Memory B cell (primary cell): ENCODE data around the gene TMPRSS13.
"Not testable (repeated sequence)": the region's sequence is repeated elsewhere in the genome, so short reads cannot be mapped to it uniquely, and the experiment has no call there.

Experiments
- ATAC-seq: fragments of 150-1000 bp; cut with Tn5 transposase; 2 replicates; pipeline ENCODE4 v1.10.0; 2021; ENCODE audit warnings: low read depth, mild to moderate bottlenecking, moderate library complexity
- DNase-seq, 2 donors: peaks; one replicate each; pipeline ENCODE4 v3.0.0; 2022; ENCODE audit warnings: low spot score in 2 of 2
- H3K27ac Mint-ChIP-seq: one replicate; pipeline ENCODE4 v1.8.0; 2022; ENCODE audit warnings: mild to moderate bottlenecking, moderate library complexity, mixed read lengths
- H3K27me3 Mint-ChIP-seq: one replicate; pipeline ENCODE4 v1.8.0; 2022; ENCODE audit warnings: mixed read lengths
- H3K36me3 Mint-ChIP-seq: one replicate; pipeline ENCODE4 v1.8.0; 2022; ENCODE audit warnings: mild to moderate bottlenecking, mixed read lengths
- H3K4me1 Mint-ChIP-seq: one replicate; pipeline ENCODE4 v1.8.0; 2022; ENCODE audit warnings: mixed read lengths
- H3K4me3 Mint-ChIP-seq: one replicate; pipeline ENCODE4 v1.8.0; 2022; ENCODE audit warnings: mild to moderate bottlenecking, moderate library complexity, mixed read lengths
- H3K9me3 Mint-ChIP-seq: one replicate; pipeline ENCODE4 v1.8.0; 2022; ENCODE audit warnings: mixed read lengths

Gene TMPRSS13

DNA sequence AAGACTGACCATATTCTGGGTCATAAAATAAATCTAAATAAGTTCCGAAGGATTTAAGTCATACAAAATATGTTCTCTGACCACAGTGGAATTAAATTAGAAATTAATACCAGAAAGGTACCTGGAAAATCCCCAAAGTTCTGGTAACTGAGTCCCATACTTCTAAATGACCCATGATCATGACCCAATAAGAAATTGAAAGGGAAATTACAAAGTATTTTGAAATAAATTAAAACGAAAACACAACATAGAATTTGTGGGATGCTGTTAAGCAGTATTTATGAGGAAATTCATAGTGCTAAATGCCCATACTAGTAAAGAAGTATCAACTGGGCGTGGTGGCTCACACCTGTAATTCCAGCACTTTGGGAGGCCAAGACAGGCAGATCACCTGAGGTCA, 33.6 kb upstream of the TMPRSS13 start:
- ATAC-seq (no peak), DNase-seq (no peak)
- no peak overlapping the region for H3K27ac Mint-ChIP-seq
- no peaks in the 10 kb centered on the region for H3K27me3 Mint-ChIP-seq
- H3K4me1 Mint-ChIP-seq = peaks cover 10% of the 10 kb centered on the region
- H3K4me3 Mint-ChIP-seq = no peak overlapping the region
- H3K36me3 Mint-ChIP-seq = peaks cover 21% of the 10 kb centered on the region
- H3K9me3 Mint-ChIP-seq = peaks cover 19% of the 10 kb centered on the region

GRCh38 chr11:117961896-117962295, 32.7 kb upstream of the TMPRSS13 start:
- Mint-ChIP-seq H3K4me3 (no peak overlapping the region), H3K9me3 (peaks cover 26% of the 10 kb centered on the region), H3K27ac (no peak overlapping the region), H3K4me1 (peaks cover 10% of the 10 kb centered on the region), H3K27me3 (no peaks in the 10 kb centered on the region), H3K36me3 (peaks cover 29% of the 10 kb centered on the region)
- no peak for DNase-seq
- ATAC-seq = no peak

DNA sequence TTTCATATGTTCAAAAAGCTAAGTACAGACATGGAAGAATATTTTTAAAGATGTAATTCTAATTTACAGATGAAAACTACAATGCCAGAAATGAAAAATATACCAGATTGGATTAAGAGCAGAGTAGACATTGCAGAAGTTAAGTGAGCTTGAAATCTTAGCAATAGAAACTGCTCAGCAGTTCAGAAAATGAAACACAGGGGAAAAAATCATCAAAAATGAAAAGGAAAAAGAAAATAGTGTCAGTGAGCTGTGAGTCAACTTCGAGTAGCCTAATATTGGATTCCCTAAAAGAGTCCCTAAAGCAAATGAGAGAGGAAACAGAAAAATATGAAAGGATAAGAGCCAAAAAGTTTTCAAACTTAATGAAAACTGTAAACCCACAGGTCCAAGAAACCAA, 31.2 kb upstream of the TMPRSS13 start:
- H3K9me3 Mint-ChIP-seq = peaks cover 30% of the 10 kb centered on the region
- H3K27me3 Mint-ChIP-seq = no peaks in the 10 kb centered on the region
- peaks cover 34% of the 10 kb centered on the region for H3K36me3 Mint-ChIP-seq
- peaks cover 10% of the 10 kb centered on the region for H3K4me1 Mint-ChIP-seq
- H3K27ac Mint-ChIP-seq = no peak overlapping the region
- no peak for ATAC-seq
- H3K4me3 Mint-ChIP-seq = no peak overlapping the region
- DNase-seq = no peak

DNA sequence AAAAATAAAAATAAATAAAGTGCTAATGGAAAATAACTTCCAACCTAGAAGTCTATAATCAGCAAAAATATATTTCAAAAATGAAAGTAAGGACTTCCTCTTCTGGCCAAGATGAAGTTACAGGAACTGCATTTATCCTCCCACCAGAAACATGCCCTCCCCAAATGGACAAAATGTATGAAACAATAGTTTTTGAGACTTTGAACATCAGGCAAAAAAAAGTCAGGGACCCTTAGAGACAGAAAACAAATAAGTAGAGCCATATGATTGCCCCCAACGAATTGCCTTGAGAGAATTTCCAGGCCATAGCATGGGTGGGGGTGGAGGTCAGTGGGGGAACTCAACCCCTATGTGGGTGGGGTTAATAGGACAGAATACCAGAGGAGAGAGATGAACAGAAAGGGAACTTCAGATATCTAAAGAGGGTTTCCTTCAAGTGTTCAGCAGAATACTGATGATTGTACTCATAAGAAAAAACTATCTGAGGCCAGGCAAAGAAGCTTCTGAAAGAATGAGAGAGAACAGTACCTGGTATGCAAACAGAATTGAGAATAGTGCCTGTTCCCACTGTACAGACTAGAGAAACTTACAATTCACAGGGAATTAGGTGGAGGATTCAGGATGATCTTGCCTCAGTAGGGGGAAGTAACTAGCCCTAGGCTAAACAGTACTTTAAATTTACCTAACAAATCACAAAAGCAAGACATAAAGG, 30.4 kb upstream of the TMPRSS13 start:
- ATAC-seq (peak; percentile 56), DNase-seq (no peak)
- Mint-ChIP-seq H3K4me3 (no peak overlapping the region), H3K4me1 (peaks cover 10% of the 10 kb centered on the region), H3K9me3 (peaks cover 30% of the 10 kb centered on the region), H3K36me3 (peaks cover 34% of the 10 kb centered on the region), H3K27ac (peak overlapping the region; percentile 10), H3K27me3 (no peaks in the 10 kb centered on the region)

DNA sequence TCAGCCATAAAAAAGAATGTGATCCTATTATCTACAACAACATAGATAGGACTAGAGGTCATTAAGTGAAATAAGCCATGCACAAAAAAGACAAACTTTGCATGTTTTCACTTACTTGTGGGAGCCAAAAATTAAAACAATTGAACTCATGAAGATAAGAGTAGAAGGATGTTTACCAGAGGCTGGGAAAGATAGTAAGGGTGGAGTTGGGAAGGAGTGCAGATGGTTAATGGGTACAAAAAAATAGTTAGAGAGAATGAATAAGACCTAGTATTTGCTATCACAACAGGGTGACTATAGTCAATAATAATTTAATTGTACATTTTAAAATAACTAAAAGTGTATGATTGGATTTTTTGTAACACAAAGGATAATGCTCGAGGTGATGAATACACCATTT, 29.7 kb upstream of the TMPRSS13 start:
- Mint-ChIP-seq H3K9me3 (peaks cover 30% of the 10 kb centered on the region), H3K4me1 (peaks cover 10% of the 10 kb centered on the region), H3K27ac (no peak overlapping the region), H3K36me3 (peaks cover 34% of the 10 kb centered on the region), H3K27me3 (no peaks in the 10 kb centered on the region), H3K4me3 (no peak overlapping the region)
- ATAC-seq (no peak), DNase-seq (no peak)

- Mint-ChIP-seq H3K27me3 (no peaks in the 10 kb centered on the region), H3K4me1 (peaks cover 27% of the 10 kb centered on the region), H3K9me3 (peaks cover 14% of the 10 kb centered on the region), H3K27ac (no peak overlapping the region), H3K4me3 (no peak overlapping the region), H3K36me3 (peaks cover 15% of the 10 kb centered on the region)
- ATAC-seq (peak; percentile 27), DNase-seq (no peak)
Observed at GRCh38 chr11:117953024-117953671, 23.9 kb upstream of the TMPRSS13 start.

DNA sequence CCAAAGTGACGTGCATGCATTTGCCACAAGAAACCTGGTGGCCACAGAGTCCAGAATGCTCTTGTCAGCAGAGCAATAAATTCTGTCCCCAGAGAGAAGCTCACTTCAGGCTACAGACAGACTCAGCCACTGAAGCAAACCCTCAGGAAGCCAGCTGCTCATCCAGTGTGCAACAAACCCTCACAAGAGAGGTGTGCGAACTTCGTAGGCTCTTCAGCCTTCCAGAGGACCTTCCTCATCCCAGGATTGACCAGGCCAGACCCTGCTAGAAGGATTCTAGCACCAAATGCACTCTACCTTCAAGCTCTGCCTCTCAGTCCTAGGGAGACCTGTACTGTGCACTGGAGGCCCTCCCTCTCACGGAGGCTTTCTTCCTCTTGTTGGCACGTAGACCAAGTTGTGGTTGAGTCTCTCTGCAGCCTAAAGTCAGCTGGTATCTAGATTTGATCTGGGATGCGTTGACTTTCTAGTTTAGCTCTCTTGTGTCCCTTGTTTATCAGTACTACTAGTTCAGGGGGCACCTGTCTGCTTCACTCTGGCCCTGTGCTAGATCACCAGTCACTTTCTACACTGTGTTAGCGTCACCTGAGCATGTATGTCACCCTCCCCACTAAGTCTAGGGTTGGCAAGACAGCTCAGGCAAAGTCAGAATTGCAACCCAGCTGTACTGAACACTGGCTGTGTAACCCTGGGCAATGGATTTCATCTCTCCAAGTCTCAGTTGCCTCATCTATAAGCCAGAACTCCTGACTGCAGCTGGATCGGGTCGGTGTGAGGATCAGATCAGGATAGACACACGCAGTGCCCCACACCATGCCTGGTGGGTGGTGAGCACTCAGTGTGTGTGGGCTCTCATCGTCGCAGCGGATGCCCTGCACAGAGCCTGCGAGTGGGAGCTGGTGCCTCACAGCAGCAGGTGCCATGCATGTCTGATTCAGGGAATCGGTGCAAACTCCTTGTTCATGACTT, 22.1 kb upstream of the TMPRSS13 start:
- H3K4me3 Mint-ChIP-seq = peak overlapping the region; percentile 68
- DNase-seq (peak; percentile 27 to 50), ATAC-seq (peak; percentile 77)
- H3K27me3 Mint-ChIP-seq = no peaks in the 10 kb centered on the region
- H3K36me3 Mint-ChIP-seq = peaks cover 4% of the 10 kb centered on the region
- H3K9me3 Mint-ChIP-seq = peaks cover 2% of the 10 kb centered on the region
- peaks cover 33% of the 10 kb centered on the region for H3K4me1 Mint-ChIP-seq
- H3K27ac Mint-ChIP-seq = peak overlapping the region; percentile 62

GRCh38 chr11:117950301-117950700, 21.1 kb upstream of the TMPRSS13 start:
- H3K27me3 Mint-ChIP-seq = no peaks in the 10 kb centered on the region
- no peaks in the 10 kb centered on the region for H3K36me3 Mint-ChIP-seq
- H3K9me3 Mint-ChIP-seq = no peaks in the 10 kb centered on the region
- ATAC-seq (peak; percentile 59), DNase-seq (peak in 1 of 2 donors; percentile 36)
- H3K4me1 Mint-ChIP-seq = peaks cover 33% of the 10 kb centered on the region
- peak overlapping the region; percentile 68 for H3K4me3 Mint-ChIP-seq
- H3K27ac Mint-ChIP-seq = peak overlapping the region; percentile 62

GRCh38 chr11:117949062-117949461, 19.9 kb upstream of the TMPRSS13 start:
- ATAC-seq (no peak), DNase-seq (no peak)
- Mint-ChIP-seq H3K36me3 (no peaks in the 10 kb centered on the region), H3K27ac (no peak overlapping the region), H3K9me3 (no peaks in the 10 kb centered on the region), H3K4me3 (no peak overlapping the region), H3K27me3 (no peaks in the 10 kb centered on the region), H3K4me1 (peaks cover 35% of the 10 kb centered on the region)

GRCh38 chr11:117948466-117948865, 19.3 kb upstream of the TMPRSS13 start:
- H3K27me3 Mint-ChIP-seq, ATAC-seq, H3K4me3 Mint-ChIP-seq, DNase-seq, H3K36me3 Mint-ChIP-seq, H3K27ac Mint-ChIP-seq, H3K9me3 Mint-ChIP-seq: not testable (repeated sequence)
- H3K4me1 Mint-ChIP-seq = peaks cover 35% of the 10 kb centered on the region

DNA sequence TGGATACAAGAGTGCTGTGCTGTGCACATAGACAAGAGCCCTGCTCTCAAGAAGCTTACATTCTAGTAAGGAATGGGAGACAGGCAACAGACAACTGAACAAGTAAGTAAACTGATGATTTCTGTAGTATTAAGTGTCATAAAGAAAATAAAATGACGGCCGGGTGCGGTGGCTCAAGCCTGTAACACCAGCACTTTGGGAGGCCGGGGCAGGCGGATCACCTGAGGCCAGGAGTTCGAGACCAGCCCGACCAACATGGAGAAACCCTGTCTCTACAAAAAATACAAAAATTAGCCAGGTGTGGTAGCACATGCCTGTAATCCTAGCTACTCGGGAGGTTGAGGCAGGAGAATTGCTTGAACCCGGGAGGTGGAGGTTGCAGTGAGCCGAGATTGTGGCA, 18.5 kb upstream of the TMPRSS13 start:
- not testable (repeated sequence) for H3K36me3 Mint-ChIP-seq, ATAC-seq, H3K4me3 Mint-ChIP-seq, DNase-seq, H3K9me3 Mint-ChIP-seq, H3K27me3 Mint-ChIP-seq, H3K27ac Mint-ChIP-seq
- peaks cover 30% of the 10 kb centered on the region for H3K4me1 Mint-ChIP-seq

DNA sequence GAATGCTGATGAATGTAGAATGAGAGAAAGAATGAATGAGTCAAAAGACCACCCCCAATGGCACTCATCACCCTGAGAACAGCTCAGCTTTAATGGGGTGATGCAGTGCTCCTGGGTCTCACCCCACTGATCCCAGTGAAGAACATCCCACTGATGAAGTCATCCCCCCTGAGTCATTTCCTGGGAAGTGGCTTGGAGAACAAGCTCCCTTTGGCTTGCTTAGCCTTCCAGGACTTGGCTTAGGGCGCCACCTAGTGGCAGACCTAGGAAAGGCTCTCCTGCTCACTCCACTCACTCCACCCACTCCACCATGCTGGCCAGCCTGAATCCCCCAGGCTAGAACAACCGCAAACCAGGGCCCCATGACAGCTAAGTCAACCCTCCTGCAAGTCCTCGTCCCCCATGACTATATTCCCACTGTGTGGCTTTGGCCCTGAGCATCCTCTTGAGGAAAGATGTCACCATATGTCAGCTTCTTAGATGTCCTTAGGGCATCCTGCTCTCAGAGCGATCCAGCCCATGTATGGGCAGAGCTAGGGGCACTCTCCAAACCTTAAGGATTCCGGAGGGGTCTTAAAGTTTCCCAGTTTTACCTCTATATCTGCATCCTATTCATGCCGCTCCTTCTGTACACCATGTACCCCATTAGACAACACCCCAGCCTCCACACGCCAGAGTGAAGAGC, 17.8 kb upstream of the TMPRSS13 start:
- Mint-ChIP-seq H3K4me3 (no peak overlapping the region), H3K36me3 (no peaks in the 10 kb centered on the region), H3K4me1 (peaks cover 30% of the 10 kb centered on the region), H3K27me3 (peaks cover 2% of the 10 kb centered on the region), H3K27ac (no peak overlapping the region), H3K9me3 (no peaks in the 10 kb centered on the region)
- ATAC-seq (peak; percentile 30), DNase-seq (peak; percentile 78 to 87)

DNA sequence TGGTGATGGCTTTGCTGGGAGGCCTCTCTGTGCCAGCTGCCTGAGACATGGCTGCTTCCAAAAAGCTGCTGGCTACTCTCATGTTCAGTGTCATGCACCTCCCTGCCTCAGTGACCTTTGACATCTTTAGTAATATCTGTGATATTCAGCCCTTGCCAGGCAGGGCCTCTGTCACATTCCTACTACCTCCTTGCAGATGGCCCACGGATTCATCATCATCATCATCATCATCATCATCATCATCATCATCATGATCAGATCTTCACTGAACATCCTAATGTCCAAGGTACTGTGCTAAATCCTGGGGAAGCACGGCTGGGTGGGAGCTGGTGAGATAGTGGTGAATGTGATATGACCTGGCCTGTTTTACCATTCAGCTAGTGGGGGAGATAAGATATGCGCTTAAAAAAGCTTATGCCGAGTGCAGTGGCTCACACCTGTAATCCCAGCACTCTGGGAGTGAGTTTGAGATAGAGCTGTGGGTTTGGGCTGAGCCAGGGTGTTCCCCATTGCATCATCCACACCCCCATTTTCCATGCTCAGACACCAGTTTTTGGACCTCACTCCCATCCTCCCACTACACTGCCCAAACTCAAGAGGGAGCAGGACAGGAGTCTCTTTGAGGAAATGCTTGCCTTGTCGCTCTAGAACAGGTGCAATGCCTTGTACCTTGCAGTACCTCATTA, 17.1 kb upstream of the TMPRSS13 start:
- Mint-ChIP-seq H3K27ac (no peak overlapping the region), H3K9me3 (no peaks in the 10 kb centered on the region), H3K4me1 (peaks cover 24% of the 10 kb centered on the region), H3K4me3 (no peak overlapping the region), H3K36me3 (no peaks in the 10 kb centered on the region), H3K27me3 (peaks cover 2% of the 10 kb centered on the region)
- ATAC-seq (no peak), DNase-seq (peak in 1 of 2 donors; percentile 7)
